Stimulated activated CD4-positive, alpha-beta T cell treated with anti-CD3 and anti-CD28 coated beads, Interleukin-15, amount 100 ng/mL, for 48 hours (primary cell): ENCODE measurements around the gene SUZ12.
"Not testable (repeated sequence)": the region's sequence is repeated elsewhere in the genome, so short reads cannot be mapped to it uniquely, and the experiment has no call there.

Experiments
- DNase-seq, 2 donors: peaks; one replicate each; pipeline ENCODE4 v3.0.0-alpha.2; 2020; ENCODE audit warnings: low read depth in 2 of 2

SUZ12 gene

GRCh38 chr17:31951953-31952352 lies 15.1 kb downstream of the SUZ12 start:
- not testable (repeated sequence) for DNase-seq

- DNase-seq, result not testable (repeated sequence)
Observed at GRCh38 chr17:31964131-31964530, 27.3 kb downstream of the SUZ12 start.

GRCh38 chr17:31967648-31968047 lies 30.8 kb downstream of the SUZ12 start:
- no peak for DNase-seq

GRCh38 chr17:31970416-31970815 lies 33.6 kb downstream of the SUZ12 start:
- DNase-seq, result not testable (repeated sequence)

GRCh38 chr17:31974269-31975071 lies 37.7 kb downstream of the SUZ12 start:
- not testable (repeated sequence) for DNase-seq

GRCh38 chr17:31975391-31975790 lies 38.6 kb downstream of the SUZ12 start:
- not testable (repeated sequence) for DNase-seq

- not testable (repeated sequence) for DNase-seq
Observed at GRCh38 chr17:31991821-31992220, 55.0 kb downstream of the SUZ12 start.

- DNase-seq, result no peak
Observed at GRCh38 chr17:31997005-31997404, 60.2 kb downstream of the SUZ12 start.

GRCh38 chr17:32006957-32007462 lies 70.2 kb downstream of the SUZ12 start, which contains the start of gene LRRC37B:
TSS of gene LRRC37B (plus strand) at chr17:32007383. CDS start at chr17:32021393, 14,010 bp downstream.
- DNase-seq, result peak; percentile 73 to 87

GRCh38 chr17:32007463-32008298 lies 70.9 kb downstream of the SUZ12 start:
- peak; percentile 11 to 31 for DNase-seq

GRCh38 chr17:32009262-32009542 lies 72.4 kb downstream of the SUZ12 start:
- no peak for DNase-seq

- DNase-seq, result no peak
Observed at GRCh38 chr17:32010114-32010513, 73.3 kb downstream of the SUZ12 start.

- DNase-seq, result no peak
Observed at GRCh38 chr17:32015245-32016013, 78.6 kb downstream of the SUZ12 start.

GRCh38 chr17:32016231-32016630 lies 79.4 kb downstream of the SUZ12 start:
- no peak for DNase-seq

GRCh38 chr17:32019228-32019627 lies 82.4 kb downstream of the SUZ12 start:
- no peak for DNase-seq

- DNase-seq, result no peak
Observed at GRCh38 chr17:32020943-32021614, 84.3 kb downstream of the SUZ12 start.

- no peak for DNase-seq
Observed at GRCh38 chr17:32021615-32021955, 84.8 kb downstream of the SUZ12 start.

- not testable (repeated sequence) for DNase-seq
Observed at GRCh38 chr17:32022554-32022953, 85.7 kb downstream of the SUZ12 start.

GRCh38 chr17:32027271-32027670 lies 90.5 kb downstream of the SUZ12 start:
- DNase-seq, result not testable (repeated sequence)

GRCh38 chr17:32033223-32033622 lies 96.4 kb downstream of the SUZ12 start:
- no peak for DNase-seq

GRCh38 chr17:32033812-32034211 lies 97.0 kb downstream of the SUZ12 start:
- not testable (repeated sequence) for DNase-seq
